HEK293 (cell line): ENCODE measurements around the gene KLHL6.

Experiments used
- CTCF ChIA-PET: fragments of 350-600 bp; formaldehyde crosslinking; extraction: SDS; loops from one replicate; lab custom pipeline; 2021; ENCODE audit warnings: antibody characterized with exemption; lab: Yijun Ruan, JAX
- POLR2A ChIA-PET: fragments of 300-600 bp; formaldehyde crosslinking; extraction: SDS; loops from one replicate; lab custom pipeline; 2020; ENCODE audit warnings: antibody characterized with exemption, inconsistent platforms; lab: Yijun Ruan, JAX
- H3K27ac ChIP-seq: fragments of 200-500 bp; sonication (Bioruptor generic); 2 replicates; pipeline ENCODE4 v1.5.1; 2014; ENCODE audit warnings: low read depth, low read length, control low read depth, inconsistent platforms; ENCODE audit errors: extremely low read depth
- H3K36me3 ChIP-seq, 2 experiments: fragments of 200-500 bp in 1 of 2; sonication (Bioruptor generic) in 1 of 2; 1 replicate in 1 of 2; 2 replicates in 1 of 2; pipeline ENCODE4 v1.5.1; 2014 to 2017; ENCODE audit warnings: inconsistent platforms in 2 of 2, low read length in 2 of 2; ENCODE audit not compliant: control insufficient read depth in 2 of 2, insufficient read depth in 1 of 2
- H3K4me1 ChIP-seq: fragments of 200-500 bp; sonication (Bioruptor generic); 2 replicates; pipeline ENCODE4 v1.5.1; 2014; ENCODE audit warnings: mild to moderate bottlenecking, low read length, inconsistent platforms; ENCODE audit not compliant: control insufficient read depth, insufficient read depth
- H3K4me3 ChIP-seq: 2 replicates; pipeline ENCODE4 v1.5.1; 2011; ENCODE audit warnings: low read depth, mild to moderate bottlenecking, control low read depth, low read length, moderate library complexity
- H3K9me3 ChIP-seq: fragments of 200-500 bp; sonication (Bioruptor generic); 2 replicates; pipeline ENCODE4 v1.5.1; 2014; ENCODE audit warnings: low read depth, low read length, inconsistent platforms; ENCODE audit not compliant: control insufficient read depth, insufficient read depth
- OSR2 ChIP-seq: fragments of 450-650 bp; formaldehyde crosslinking; IDR thresholded peaks from 2 replicates; pipeline ENCODE4 v1.5.1; 2016; ENCODE audit warnings: missing biosample characterization, missing genetic modification characterization
- PBX3 ChIP-seq: sonication (generic); formaldehyde crosslinking; IDR thresholded peaks from 2 replicates; pipeline ENCODE4 v1.8.1; 2022; ENCODE audit warnings: mild to moderate bottlenecking, moderate library complexity, missing genetic modification reagents
- PRDM10 ChIP-seq: fragments of 450-650 bp; formaldehyde crosslinking; IDR thresholded peaks from 2 replicates; pipeline ENCODE4 v1.5.1; 2016; ENCODE audit warnings: missing biosample characterization, missing genetic modification characterization
- PRDM6 ChIP-seq: fragments of 450-650 bp; formaldehyde crosslinking; IDR thresholded peaks from 2 replicates; pipeline ENCODE4 v1.5.1; 2017; ENCODE audit warnings: missing biosample characterization, missing genetic modification characterization
- ZBTB20 ChIP-seq: fragments of 450-650 bp; formaldehyde crosslinking; IDR thresholded peaks from 2 replicates; pipeline ENCODE4 v1.5.1; 2016; ENCODE audit warnings: missing biosample characterization, missing genetic modification characterization
- ZNF18 ChIP-seq: fragments of 450-650 bp; formaldehyde crosslinking; IDR thresholded peaks from 2 replicates; pipeline ENCODE4 v1.5.1; 2016; ENCODE audit warnings: missing biosample characterization, missing genetic modification characterization
- ZNF211 ChIP-seq: fragments of 450-650 bp; formaldehyde crosslinking; IDR thresholded peaks from 2 replicates; pipeline ENCODE4 v1.5.1; 2016; ENCODE audit warnings: low read depth, missing biosample characterization, missing genetic modification characterization
- ZNF221 ChIP-seq: fragments of 450-650 bp; formaldehyde crosslinking; IDR thresholded peaks from 2 replicates; pipeline ENCODE4 v1.5.1; 2017; ENCODE audit warnings: missing biosample characterization, missing genetic modification characterization, borderline replicate concordance
- ZNF501 ChIP-seq: fragments of 450-650 bp; formaldehyde crosslinking; IDR thresholded peaks from 2 replicates; pipeline ENCODE4 v1.5.1; 2016; ENCODE audit warnings: missing biosample characterization, missing genetic modification characterization
- ZNF560 ChIP-seq: fragments of 450-650 bp; formaldehyde crosslinking; IDR thresholded peaks from 2 replicates; pipeline ENCODE4 v1.5.1; 2017; ENCODE audit warnings: missing biosample characterization, missing genetic modification characterization, borderline replicate concordance
- ZNF660 ChIP-seq: fragments of 450-650 bp; IDR thresholded peaks from 2 replicates; pipeline ENCODE4 v1.5.1; 2018; ENCODE audit warnings: missing biosample characterization, mild to moderate bottlenecking, missing genetic modification characterization
- ZNF707 ChIP-seq: fragments of 450-650 bp; formaldehyde crosslinking; IDR thresholded peaks from 2 replicates; pipeline ENCODE4 v1.5.1; 2016; ENCODE audit warnings: missing biosample characterization, missing genetic modification characterization
- ZNF76 ChIP-seq: fragments of 450-650 bp; formaldehyde crosslinking; IDR thresholded peaks from 2 replicates; pipeline ENCODE4; 2016; ENCODE audit warnings: low read depth, missing biosample characterization, missing genetic modification characterization, borderline replicate concordance

KLHL6 gene

GRCh38 chr3:183490211-183490601, 65.3 kb downstream of the KLHL6 start (continued):
- TF ChIP-seq PRDM10 (no peak), ZBTB20 (tag by site-specific recombination) (no peak)

GRCh38 chr3:183489455-183490210, 65.9 kb downstream of the KLHL6 start:
- H3K9me3 ChIP-seq, result no peaks in the 10 kb centered on the region
- no peaks in the 10 kb centered on the region for H3K36me3 ChIP-seq
- no peaks in the 10 kb centered on the region for H3K4me1 ChIP-seq
- H3K4me3 ChIP-seq, result no peak overlapping the region
- CTCF ChIA-PET, result interaction anchor here (0.6 kb wide), 1 partner anchor 501 kb away, joined by 3 read pairs; no protein-coding TSS in a partner anchor
- H3K27ac ChIP-seq, result no peak overlapping the region
- POLR2A ChIA-PET, result no interaction called here
- TF ChIP-seq ZNF707, result no peak

- no peaks in the 10 kb centered on the region for H3K9me3 ChIP-seq
- H3K4me1 ChIP-seq, result no peaks in the 10 kb centered on the region
- H3K36me3 ChIP-seq, result no peaks in the 10 kb centered on the region
- POLR2A ChIA-PET, result no interaction called here
- no peak overlapping the region for H3K27ac ChIP-seq
- CTCF ChIA-PET, result interaction anchor here (0.7 kb wide), 1 partner anchor 16 kb away, joined by 3 read pairs; no protein-coding TSS in a partner anchor
- no peak overlapping the region for H3K4me3 ChIP-seq
- no peak for TF ChIP-seq ZNF501 (tag by site-specific recombination)
- no peak for TF ChIP-seq ZNF660
- TF ChIP-seq ZNF221 (tag by site-specific recombination), result no peak
- TF ChIP-seq PRDM6 (tag by site-specific recombination), result no peak
- no peak for TF ChIP-seq ZNF560 (tag by site-specific recombination)
- TF ChIP-seq OSR2 (tag by site-specific recombination), result no peak
- TF ChIP-seq ZNF76, result no peak
- TF ChIP-seq PBX3 (CRISPR knock-in tag), result no peak
- TF ChIP-seq ZNF18 (tag by site-specific recombination), result no peak
- no peak for TF ChIP-seq ZNF211
These were observed 67.2 kb downstream of the KLHL6 start for GRCh38 chr3:183488343-183488742.
